Liver (tissue), 9 donors: ENCODE data around the gene ASAP2. TPM values are rescaled to one million over a fixed set of nuclear protein-coding genes. Genes with fewer than 3 reads are reported as not detected.

Experiments
- DNase-seq: peaks from one replicate; pipeline ENCODE4 v3.0.0-alpha.2; 2017; ENCODE audit warnings: low spot score
- H3K27ac ChIP-seq, 2 donors: one replicate each; pipeline ENCODE4 v1.7.0; 2013; ENCODE audit warnings: inconsistent platforms in 2 of 2, low read length in 2 of 2, control low read depth in 1 of 2, low read depth in 1 of 2, mild to moderate bottlenecking in 1 of 2
- H3K27me3 ChIP-seq, 4 donors: one replicate each; pipeline versions ENCODE4 v1.6.1 to v1.7.0; 2013; ENCODE audit warnings: low read length in 3 of 4, inconsistent platforms in 1 of 4, mild to moderate bottlenecking in 1 of 4, moderate library complexity in 1 of 4; ENCODE audit not compliant: control insufficient read depth in 4 of 4, insufficient read depth in 4 of 4
- H3K36me3 ChIP-seq, 4 donors: one replicate each; pipeline versions ENCODE4 v1.6.1 to v1.7.0; 2013; ENCODE audit warnings: low read length in 3 of 4, mild to moderate bottlenecking in 3 of 4, low read depth in 1 of 4, moderate library complexity in 1 of 4; ENCODE audit not compliant: control insufficient read depth in 4 of 4, insufficient read depth in 3 of 4
- H3K4me1 ChIP-seq, 4 donors: one replicate each; pipeline versions ENCODE4 v1.6.1 to v1.7.0; 2013; ENCODE audit warnings: low read length in 3 of 4, mild to moderate bottlenecking in 3 of 4, moderate library complexity in 1 of 4; ENCODE audit not compliant: control insufficient read depth in 4 of 4, insufficient read depth in 4 of 4
- H3K4me3 ChIP-seq, 3 donors: one replicate each; pipeline versions ENCODE4 v1.6.1 to v1.7.0; 2013; ENCODE audit warnings: low read length in 3 of 3, control low read depth in 1 of 3, low read depth in 1 of 3, mild to moderate bottlenecking in 1 of 3
- H3K9ac ChIP-seq, 2 donors: one replicate each; pipeline ENCODE4 v1.7.0; 2013; ENCODE audit warnings: low read length in 2 of 2, mild to moderate bottlenecking in 2 of 2, moderate library complexity in 2 of 2, control low read depth in 1 of 2, low read depth in 1 of 2
- H3K9me3 ChIP-seq, 4 donors: one replicate each; pipeline versions ENCODE4 v1.6.1 to v1.7.0; 2013; ENCODE audit warnings: low read length in 3 of 4; ENCODE audit not compliant: control insufficient read depth in 4 of 4
- EGR1 ChIP-seq, 2 donors: IDR thresholded peaks; 2 replicates each; pipeline ENCODE4 v1.6.1; 2016 to 2018; ENCODE audit warnings: antibody characterized with exemption in 2 of 2, low read depth in 2 of 2
- FOXA1 ChIP-seq: IDR thresholded peaks from 2 replicates; pipeline ENCODE4 v1.6.1; 2016; ENCODE audit warnings: antibody characterized with exemption
- FOXA2 ChIP-seq: IDR thresholded peaks from 2 replicates; pipeline ENCODE4 v1.6.1; 2016; ENCODE audit warnings: antibody characterized with exemption
- GABPA ChIP-seq, 2 donors: IDR thresholded peaks in 1 of 2; conservative IDR thresholded peaks in 1 of 2; 2 replicates each; pipeline ENCODE4 v1.6.1; 2016; ENCODE audit warnings: antibody characterized with exemption in 2 of 2, mild to moderate bottlenecking in 1 of 2, moderate library complexity in 1 of 2
- HNF4A ChIP-seq, 2 donors: conservative IDR thresholded peaks; 2 replicates each; pipeline ENCODE4 v1.6.1; 2016; ENCODE audit warnings: antibody characterized with exemption in 2 of 2, mild to moderate bottlenecking in 2 of 2
- HNF4G ChIP-seq: IDR thresholded peaks from 2 replicates; pipeline ENCODE4 v1.6.1; 2016; ENCODE audit warnings: antibody characterized with exemption
- JUND ChIP-seq, 2 donors: IDR thresholded peaks; 2 replicates each; pipeline ENCODE4 v1.6.1; 2016; ENCODE audit warnings: antibody characterized with exemption in 2 of 2
- NR2F2 ChIP-seq: IDR thresholded peaks from 2 replicates; pipeline ENCODE4 v1.6.1; 2016; ENCODE audit warnings: antibody characterized with exemption
- RAD21 ChIP-seq, 2 donors: IDR thresholded peaks; 2 replicates each; pipeline ENCODE4 v1.6.1; 2016; ENCODE audit warnings: antibody characterized with exemption in 2 of 2, mild to moderate bottlenecking in 2 of 2
- RXRA ChIP-seq, 2 donors: IDR thresholded peaks; 2 replicates each; pipeline ENCODE4 v1.6.1; 2017 to 2018; ENCODE audit warnings: antibody characterized with exemption in 2 of 2, mild to moderate bottlenecking in 1 of 2
- SP1 ChIP-seq: IDR thresholded peaks from 2 replicates; pipeline ENCODE4 v1.6.1; 2018; ENCODE audit warnings: antibody characterized with exemption, mild to moderate bottlenecking
- TAF1 ChIP-seq: conservative IDR thresholded peaks from 2 replicates; pipeline ENCODE4 v1.6.1; 2016; ENCODE audit warnings: antibody characterized with exemption, mild to moderate bottlenecking
- YY1 ChIP-seq: IDR thresholded peaks from 2 replicates; pipeline ENCODE4 v1.6.1; 2016; ENCODE audit warnings: antibody characterized with exemption, mild to moderate bottlenecking
- WGBS: extraction: QIAGEN DNeasy Blood & Tissue Kit; methylation state at CpG from one replicate; pipeline ENCODE4 v1.1.7; 2013; 5-methylcytosine and 5-hydroxymethylcytosine counted together
- polyA plus RNA-seq, 2 donors: library from polyadenylated mRNA; stranded (reverse) in 1 of 2; unstranded in 1 of 2; fragments of 200-250 nt in 1 of 2; fragments of >200 nt in 1 of 2; fragmentation: Nextera tagmentation in 1 of 2; extraction: Ambion mirVana in 1 of 2; gene quantifications; one replicate each; pipeline versions ENCODE4 v1.2.1 to v1.2.3, GENCODE V29; 2013 to 2015
- total RNA-seq, 2 donors: library from RNA; depleted of rRNA; stranded (reverse); fragments of >200 nt; gene quantifications; one replicate each; pipeline ENCODE4 v1.2.3, GENCODE V29; 2014
- TF ChIP-seq, protein P1 (sequence below): IDR thresholded peaks from 2 replicates; pipeline ENCODE4 v1.6.1; 2016; ENCODE audit warnings: antibody characterized with exemption, mild to moderate bottlenecking
- TF ChIP-seq, protein P2 (sequence below): IDR thresholded peaks from 2 replicates; pipeline ENCODE4 v1.6.1; 2016; ENCODE audit warnings: antibody characterized with exemption
- TF ChIP-seq, protein P3 (sequence below): IDR thresholded peaks from 2 replicates; pipeline ENCODE4 v1.6.1; 2016; ENCODE audit warnings: antibody characterized with exemption
- TF ChIP-seq, protein P4 (sequence below): IDR thresholded peaks from 2 replicates; pipeline ENCODE4 v1.6.1; 2016; ENCODE audit warnings: antibody characterized with exemption
- TF ChIP-seq, protein P5 (sequence below): fragments of 150-350 bp; IDR thresholded peaks from 2 replicates; pipeline ENCODE4 v1.5.1; 2017; ENCODE audit warnings: improper control_type of control experiment, low read depth, low read length; ENCODE audit not compliant: missing input control
- donor health status: healthy.
- donor health status: healthy.
- donor health status: healthy.
- donor health status: healthy.
- donor health status: healthy.

The ASAP2 gene
- total and polyA plus RNA-seq, 4 donors, result 0.36 to 5.9 (median 2.6) TPM

DNA sequence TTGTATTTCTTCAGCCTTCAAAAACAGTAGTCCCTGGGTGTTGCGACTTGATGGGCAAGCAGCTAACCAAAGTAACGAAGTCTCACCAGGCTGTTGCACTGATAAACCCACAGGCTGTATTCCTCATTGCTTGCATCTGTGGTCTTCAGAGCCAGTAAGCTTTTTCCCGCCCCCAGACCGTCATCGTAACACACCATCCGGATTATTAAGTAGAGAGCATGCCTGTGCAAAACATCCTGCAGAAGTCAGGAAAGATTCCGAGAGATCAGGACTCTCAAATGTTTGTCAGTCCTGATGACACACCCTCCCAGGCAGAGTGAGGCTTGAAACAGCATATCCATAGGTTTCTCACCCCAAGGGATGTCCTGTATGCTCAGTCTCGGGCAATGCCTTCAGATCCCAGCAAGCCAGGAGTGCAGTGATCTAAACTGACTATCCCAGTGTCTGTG lies 200.8 kb downstream of the ASAP2 start (continued):
- TF ChIP-seq, protein P1, sequence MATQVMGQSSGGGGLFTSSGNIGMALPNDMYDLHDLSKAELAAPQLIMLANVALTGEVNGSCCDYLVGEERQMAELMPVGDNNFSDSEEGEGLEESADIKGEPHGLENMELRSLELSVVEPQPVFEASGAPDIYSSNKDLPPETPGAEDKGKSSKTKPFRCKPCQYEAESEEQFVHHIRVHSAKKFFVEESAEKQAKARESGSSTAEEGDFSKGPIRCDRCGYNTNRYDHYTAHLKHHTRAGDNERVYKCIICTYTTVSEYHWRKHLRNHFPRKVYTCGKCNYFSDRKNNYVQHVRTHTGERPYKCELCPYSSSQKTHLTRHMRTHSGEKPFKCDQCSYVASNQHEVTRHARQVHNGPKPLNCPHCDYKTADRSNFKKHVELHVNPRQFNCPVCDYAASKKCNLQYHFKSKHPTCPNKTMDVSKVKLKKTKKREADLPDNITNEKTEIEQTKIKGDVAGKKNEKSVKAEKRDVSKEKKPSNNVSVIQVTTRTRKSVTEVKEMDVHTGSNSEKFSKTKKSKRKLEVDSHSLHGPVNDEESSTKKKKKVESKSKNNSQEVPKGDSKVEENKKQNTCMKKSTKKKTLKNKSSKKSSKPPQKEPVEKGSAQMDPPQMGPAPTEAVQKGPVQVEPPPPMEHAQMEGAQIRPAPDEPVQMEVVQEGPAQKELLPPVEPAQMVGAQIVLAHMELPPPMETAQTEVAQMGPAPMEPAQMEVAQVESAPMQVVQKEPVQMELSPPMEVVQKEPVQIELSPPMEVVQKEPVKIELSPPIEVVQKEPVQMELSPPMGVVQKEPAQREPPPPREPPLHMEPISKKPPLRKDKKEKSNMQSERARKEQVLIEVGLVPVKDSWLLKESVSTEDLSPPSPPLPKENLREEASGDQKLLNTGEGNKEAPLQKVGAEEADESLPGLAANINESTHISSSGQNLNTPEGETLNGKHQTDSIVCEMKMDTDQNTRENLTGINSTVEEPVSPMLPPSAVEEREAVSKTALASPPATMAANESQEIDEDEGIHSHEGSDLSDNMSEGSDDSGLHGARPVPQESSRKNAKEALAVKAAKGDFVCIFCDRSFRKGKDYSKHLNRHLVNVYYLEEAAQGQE, result no peak
- TF ChIP-seq FOXA2 (no peak), JUND (IDR thresholded peaks at IDR 0.05) (no peak), NR2F2 (no peak)
- TF ChIP-seq, protein P2, sequence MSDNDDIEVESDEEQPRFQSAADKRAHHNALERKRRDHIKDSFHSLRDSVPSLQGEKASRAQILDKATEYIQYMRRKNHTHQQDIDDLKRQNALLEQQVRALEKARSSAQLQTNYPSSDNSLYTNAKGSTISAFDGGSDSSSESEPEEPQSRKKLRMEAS, result no peak

DNA sequence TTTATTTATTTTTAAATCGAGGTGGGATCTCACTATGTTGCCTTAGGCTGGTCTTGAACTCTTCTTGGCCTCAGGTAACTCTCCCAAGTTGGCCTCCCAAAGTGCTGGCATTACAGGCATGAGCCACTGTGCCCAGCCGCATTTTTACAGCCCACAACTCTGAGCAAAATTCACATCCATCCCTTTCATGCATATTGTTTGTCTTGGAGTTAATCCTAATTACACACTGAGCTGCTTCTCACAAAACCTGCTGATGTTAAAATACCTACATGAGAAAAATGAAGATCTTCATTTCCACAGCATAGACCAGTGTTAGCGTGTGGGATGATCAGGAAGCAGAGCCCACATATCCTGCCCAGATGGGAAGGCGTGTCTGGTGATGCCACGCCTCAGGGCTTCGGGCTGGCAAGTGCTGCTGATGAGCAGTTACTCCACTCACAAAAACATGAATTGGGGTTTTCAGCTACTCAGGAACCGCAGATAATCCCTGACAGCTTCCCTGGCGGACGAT lies 202.1 kb downstream of the ASAP2 start:
- Histone ChIP-seq H3K4me3 (no peak overlapping the region), H3K9ac (no peak overlapping the region), H3K9me3 (no peaks in the 10 kb centered on the region), H3K27me3 (no peaks in the 10 kb centered on the region), H3K4me1 (no peaks in the 10 kb centered on the region), H3K36me3 (peaks cover 0 to 10% (median 2%) of the 10 kb centered on the region in 4 donors), H3K27ac (no peak overlapping the region)
- 78% methylated on average over 9 of the region's 9 CpGs for WGBS
- no peak for TF ChIP-seq HNF4G
- no peak for TF ChIP-seq GABPA (IDR thresholded peaks at IDR 0.05 in 1 of 2, conservative IDR thresholded peaks at IDR 0.05 in 1 of 2)
- TF ChIP-seq, protein P3, sequence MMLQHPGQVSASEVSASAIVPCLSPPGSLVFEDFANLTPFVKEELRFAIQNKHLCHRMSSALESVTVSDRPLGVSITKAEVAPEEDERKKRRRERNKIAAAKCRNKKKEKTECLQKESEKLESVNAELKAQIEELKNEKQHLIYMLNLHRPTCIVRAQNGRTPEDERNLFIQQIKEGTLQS, result no peak
- no peak for TF ChIP-seq JUND (IDR thresholded peaks at IDR 0.05)
- TF ChIP-seq RAD21 (IDR thresholded peaks at IDR 0.05), result no peak
- TF ChIP-seq, protein P1, result no peak
- TF ChIP-seq, protein P4, sequence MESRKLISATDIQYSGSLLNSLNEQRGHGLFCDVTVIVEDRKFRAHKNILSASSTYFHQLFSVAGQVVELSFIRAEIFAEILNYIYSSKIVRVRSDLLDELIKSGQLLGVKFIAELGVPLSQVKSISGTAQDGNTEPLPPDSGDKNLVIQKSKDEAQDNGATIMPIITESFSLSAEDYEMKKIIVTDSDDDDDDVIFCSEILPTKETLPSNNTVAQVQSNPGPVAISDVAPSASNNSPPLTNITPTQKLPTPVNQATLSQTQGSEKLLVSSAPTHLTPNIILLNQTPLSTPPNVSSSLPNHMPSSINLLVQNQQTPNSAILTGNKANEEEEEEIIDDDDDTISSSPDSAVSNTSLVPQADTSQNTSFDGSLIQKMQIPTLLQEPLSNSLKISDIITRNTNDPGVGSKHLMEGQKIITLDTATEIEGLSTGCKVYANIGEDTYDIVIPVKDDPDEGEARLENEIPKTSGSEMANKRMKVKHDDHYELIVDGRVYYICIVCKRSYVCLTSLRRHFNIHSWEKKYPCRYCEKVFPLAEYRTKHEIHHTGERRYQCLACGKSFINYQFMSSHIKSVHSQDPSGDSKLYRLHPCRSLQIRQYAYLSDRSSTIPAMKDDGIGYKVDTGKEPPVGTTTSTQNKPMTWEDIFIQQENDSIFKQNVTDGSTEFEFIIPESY, result no peak
- no peak for TF ChIP-seq NR2F2
- TF ChIP-seq, protein P2, result no peak
- TF ChIP-seq, protein P5, sequence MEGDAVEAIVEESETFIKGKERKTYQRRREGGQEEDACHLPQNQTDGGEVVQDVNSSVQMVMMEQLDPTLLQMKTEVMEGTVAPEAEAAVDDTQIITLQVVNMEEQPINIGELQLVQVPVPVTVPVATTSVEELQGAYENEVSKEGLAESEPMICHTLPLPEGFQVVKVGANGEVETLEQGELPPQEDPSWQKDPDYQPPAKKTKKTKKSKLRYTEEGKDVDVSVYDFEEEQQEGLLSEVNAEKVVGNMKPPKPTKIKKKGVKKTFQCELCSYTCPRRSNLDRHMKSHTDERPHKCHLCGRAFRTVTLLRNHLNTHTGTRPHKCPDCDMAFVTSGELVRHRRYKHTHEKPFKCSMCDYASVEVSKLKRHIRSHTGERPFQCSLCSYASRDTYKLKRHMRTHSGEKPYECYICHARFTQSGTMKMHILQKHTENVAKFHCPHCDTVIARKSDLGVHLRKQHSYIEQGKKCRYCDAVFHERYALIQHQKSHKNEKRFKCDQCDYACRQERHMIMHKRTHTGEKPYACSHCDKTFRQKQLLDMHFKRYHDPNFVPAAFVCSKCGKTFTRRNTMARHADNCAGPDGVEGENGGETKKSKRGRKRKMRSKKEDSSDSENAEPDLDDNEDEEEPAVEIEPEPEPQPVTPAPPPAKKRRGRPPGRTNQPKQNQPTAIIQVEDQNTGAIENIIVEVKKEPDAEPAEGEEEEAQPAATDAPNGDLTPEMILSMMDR, result no peak
- TF ChIP-seq FOXA1, result no peak
- no peak for TF ChIP-seq YY1
- no peak for TF ChIP-seq RXRA (IDR thresholded peaks at IDR 0.05)
- no peak for TF ChIP-seq HNF4A (conservative IDR thresholded peaks at IDR 0.05)
- no peak for TF ChIP-seq SP1
- TF ChIP-seq FOXA2, result no peak
- no peak for TF ChIP-seq TAF1
- no peak for TF ChIP-seq EGR1 (IDR thresholded peaks at IDR 0.05; ENCODE audit: low read depth in 2 of 2)
- DNase-seq, result no peak
